HEK293 (cell line): Measurements from ENCODE around the gene DNAJC5.

Experiments used
- FEZF1 ChIP-seq: fragments of 450-650 bp; formaldehyde crosslinking; IDR thresholded peaks from 2 replicates; pipeline ENCODE4 v1.5.1; 2016; ENCODE audit warnings: missing biosample characterization, missing genetic modification characterization
- GLI4 ChIP-seq: fragments of 450-650 bp; formaldehyde crosslinking; IDR thresholded peaks from 2 replicates; pipeline ENCODE4 v1.5.1; 2016; ENCODE audit warnings: missing biosample characterization, missing genetic modification characterization
- KLF1 ChIP-seq: fragments of 450-650 bp; formaldehyde crosslinking; IDR thresholded peaks from 2 replicates; pipeline ENCODE4 v1.5.1; 2016; ENCODE audit warnings: missing biosample characterization, missing genetic modification characterization
- SCRT2 ChIP-seq: fragments of 450-650 bp; formaldehyde crosslinking; IDR thresholded peaks from 2 replicates; pipeline ENCODE4 v1.5.1; 2016; ENCODE audit warnings: missing biosample characterization, missing genetic modification characterization
- SP7 ChIP-seq: fragments of 450-650 bp; formaldehyde crosslinking; IDR thresholded peaks from 2 replicates; pipeline ENCODE4 v1.5.1; 2016; ENCODE audit warnings: missing biosample characterization, missing genetic modification characterization
- ZBTB1 ChIP-seq: fragments of 450-650 bp; formaldehyde crosslinking; IDR thresholded peaks from 2 replicates; pipeline ENCODE4 v1.5.1; 2016; ENCODE audit warnings: missing biosample characterization, missing genetic modification characterization
- ZBTB21 ChIP-seq: fragments of 450-650 bp; formaldehyde crosslinking; IDR thresholded peaks from 2 replicates; pipeline ENCODE4 v1.5.1; 2017; ENCODE audit warnings: missing biosample characterization, missing genetic modification characterization
- ZFHX2 ChIP-seq: fragments of 450-650 bp; formaldehyde crosslinking; conservative IDR thresholded peaks from 2 replicates; pipeline ENCODE4 v1.5.1; 2016; ENCODE audit warnings: missing biosample characterization, missing genetic modification characterization
- ZNF133 ChIP-seq: fragments of 450-650 bp; formaldehyde crosslinking; IDR thresholded peaks from 2 replicates; pipeline ENCODE4 v1.5.1; 2016; ENCODE audit warnings: missing biosample characterization, missing genetic modification characterization
- ZNF155 ChIP-seq: fragments of 450-650 bp; formaldehyde crosslinking; IDR thresholded peaks from 2 replicates; pipeline ENCODE4 v1.5.1; 2016; ENCODE audit warnings: missing biosample characterization, missing genetic modification characterization
- ZNF169 ChIP-seq: fragments of 450-650 bp; formaldehyde crosslinking; IDR thresholded peaks from 2 replicates; pipeline ENCODE4 v1.5.1; 2016; ENCODE audit warnings: missing biosample characterization, missing genetic modification characterization
- ZNF239 ChIP-seq: fragments of 450-650 bp; formaldehyde crosslinking; IDR thresholded peaks from 2 replicates; pipeline ENCODE4 v1.5.1; 2016; ENCODE audit warnings: missing biosample characterization, missing genetic modification characterization
- ZNF248 ChIP-seq: fragments of 450-650 bp; formaldehyde crosslinking; IDR thresholded peaks from 2 replicates; pipeline ENCODE4 v1.5.1; 2017; ENCODE audit warnings: missing biosample characterization, missing genetic modification characterization
- ZNF391 ChIP-seq: fragments of 450-650 bp; formaldehyde crosslinking; IDR thresholded peaks from 2 replicates; pipeline ENCODE4 v1.5.1; 2016; ENCODE audit warnings: low read depth, missing biosample characterization, missing genetic modification characterization, borderline replicate concordance
- ZNF404 ChIP-seq: fragments of 450-650 bp; formaldehyde crosslinking; IDR thresholded peaks from 2 replicates; pipeline ENCODE4 v1.5.1; 2017; ENCODE audit warnings: missing biosample characterization, missing genetic modification characterization
- ZNF501 ChIP-seq: fragments of 450-650 bp; formaldehyde crosslinking; IDR thresholded peaks from 2 replicates; pipeline ENCODE4 v1.5.1; 2016; ENCODE audit warnings: missing biosample characterization, missing genetic modification characterization
- ZNF560 ChIP-seq: fragments of 450-650 bp; formaldehyde crosslinking; IDR thresholded peaks from 2 replicates; pipeline ENCODE4 v1.5.1; 2017; ENCODE audit warnings: missing biosample characterization, missing genetic modification characterization, borderline replicate concordance
- ZNF707 ChIP-seq: fragments of 450-650 bp; formaldehyde crosslinking; IDR thresholded peaks from 2 replicates; pipeline ENCODE4 v1.5.1; 2016; ENCODE audit warnings: missing biosample characterization, missing genetic modification characterization
- ZNF76 ChIP-seq: fragments of 450-650 bp; formaldehyde crosslinking; IDR thresholded peaks from 2 replicates; pipeline ENCODE4; 2016; ENCODE audit warnings: low read depth, missing biosample characterization, missing genetic modification characterization, borderline replicate concordance
- ZNF830 ChIP-seq: fragments of 450-650 bp; IDR thresholded peaks from 2 replicates; pipeline ENCODE4 v1.5.0; 2018; ENCODE audit warnings: missing biosample characterization, missing genetic modification characterization, low read depth, mild to moderate bottlenecking, moderate library complexity
- ZNF843 ChIP-seq: fragments of 450-650 bp; formaldehyde crosslinking; IDR thresholded peaks from 2 replicates; pipeline ENCODE4 v1.5.1; 2016; ENCODE audit warnings: missing biosample characterization, missing genetic modification characterization
- TF ChIP-seq, protein P1 (sequence below): fragments of 450-650 bp; formaldehyde crosslinking; IDR thresholded peaks from 2 replicates; pipeline ENCODE4 v1.5.1; 2017; ENCODE audit warnings: missing biosample characterization, missing genetic modification characterization
- TF ChIP-seq, protein P2 (sequence below): fragments of 450-650 bp; formaldehyde crosslinking; IDR thresholded peaks from 2 replicates; pipeline ENCODE4 v1.5.1; 2017; ENCODE audit warnings: missing biosample characterization, missing genetic modification characterization
- TF ChIP-seq, protein P3 (sequence below): fragments of 450-650 bp; formaldehyde crosslinking; IDR thresholded peaks from 2 replicates; pipeline ENCODE4; 2016; ENCODE audit warnings: missing biosample characterization, missing genetic modification characterization
- TF ChIP-seq, protein P4 (sequence below): fragments of 450-650 bp; formaldehyde crosslinking; optimal IDR thresholded peaks from 2 replicates; pipeline ENCODE3; 2016; ENCODE audit warnings: missing biosample characterization, mild to moderate bottlenecking, missing genetic modification characterization
- TF ChIP-seq, protein P5 (sequence below): fragments of 450-650 bp; formaldehyde crosslinking; IDR thresholded peaks from 2 replicates; pipeline ENCODE4 v1.5.1; 2016; ENCODE audit warnings: missing biosample characterization, missing genetic modification characterization, borderline replicate concordance
- TF ChIP-seq, protein P6 (sequence below): fragments of 450-650 bp; formaldehyde crosslinking; IDR thresholded peaks from 2 replicates; pipeline ENCODE4 v1.5.1; 2016; ENCODE audit warnings: missing biosample characterization, missing genetic modification characterization

The DNAJC5 gene

DNA sequence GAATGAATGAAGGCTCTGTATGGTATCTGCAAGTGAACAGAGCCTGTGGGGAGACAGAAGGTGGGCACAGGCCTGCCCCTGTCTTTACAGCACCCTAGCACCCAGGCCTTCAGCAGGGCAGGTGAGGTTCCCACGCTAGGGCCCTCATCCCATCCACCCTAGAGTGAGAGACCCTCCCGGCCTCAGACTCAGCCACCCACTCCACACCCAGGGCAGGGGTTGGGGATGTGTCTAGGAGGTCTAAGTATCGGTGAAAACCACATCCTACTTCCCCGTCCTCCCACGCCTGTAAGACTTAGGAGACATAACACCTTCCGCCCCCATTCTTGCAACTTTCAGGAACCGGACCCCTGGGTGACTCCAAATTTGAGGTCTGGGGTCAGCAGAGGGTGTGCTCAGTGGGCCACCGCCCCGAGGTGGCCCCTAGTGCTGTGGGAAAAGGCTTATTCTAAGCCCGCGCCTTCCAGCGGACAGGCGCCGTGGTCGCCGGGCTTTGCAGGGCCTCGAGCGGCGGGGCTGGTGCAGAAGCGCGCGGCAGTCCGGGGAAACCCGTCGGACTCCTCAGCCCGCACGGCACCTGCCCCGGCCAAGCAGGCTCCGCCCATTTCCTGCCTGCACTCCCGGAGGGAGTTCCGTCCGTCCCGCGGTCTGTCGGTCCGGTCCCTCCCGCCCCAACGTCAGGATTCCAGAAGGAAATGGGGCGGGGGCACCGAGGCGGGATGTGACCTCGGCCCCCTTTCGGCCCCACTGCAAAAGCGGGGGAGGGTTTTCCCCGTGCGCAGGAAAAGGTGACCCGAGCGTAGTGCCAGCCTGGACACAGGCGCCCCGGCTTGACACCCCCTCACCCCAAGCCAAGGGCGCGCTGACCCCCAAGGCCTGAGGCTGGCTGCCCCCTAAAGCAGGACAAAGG is 83.6 kb downstream of the DNAJC5 start (continued):
- TF ChIP-seq KLF1 (tag by site-specific recombination) (0 out of 2 replicates have a peak, but pooled peaks have one; percentile 33), ZNF560 (tag by site-specific recombination) (no peak), ZBTB21 (tag by site-specific recombination) (no peak), FEZF1 (no peak), ZNF76 (0 out of 2 replicates have a peak, but pooled peaks have one; percentile 45), ZNF248 (tag by site-specific recombination) (no peak), SP7 (tag by site-specific recombination) (peak; percentile 45; the same call in 1 of the 2 replicates), ZFHX2 (tag by site-specific recombination) (peak; percentile 47), ZNF707 (no peak), ZNF391 (tag by site-specific recombination) (peak; percentile 49; the same call in 1 of the 2 replicates), GLI4 (no peak), ZNF155 (tag by site-specific recombination) (no peak), ZNF169 (tag by site-specific recombination) (no peak), ZNF404 (tag by site-specific recombination) (no peak), SCRT2 (no peak), ZNF843 (tag by site-specific recombination) (peak; percentile 26; the same call in 1 of the 2 replicates), ZBTB1 (no peak), ZNF830 (no peak), ZNF133 (no peak), ZNF501 (tag by site-specific recombination) (no peak), ZNF239 (no peak)
- TF ChIP-seq, protein P1, sequence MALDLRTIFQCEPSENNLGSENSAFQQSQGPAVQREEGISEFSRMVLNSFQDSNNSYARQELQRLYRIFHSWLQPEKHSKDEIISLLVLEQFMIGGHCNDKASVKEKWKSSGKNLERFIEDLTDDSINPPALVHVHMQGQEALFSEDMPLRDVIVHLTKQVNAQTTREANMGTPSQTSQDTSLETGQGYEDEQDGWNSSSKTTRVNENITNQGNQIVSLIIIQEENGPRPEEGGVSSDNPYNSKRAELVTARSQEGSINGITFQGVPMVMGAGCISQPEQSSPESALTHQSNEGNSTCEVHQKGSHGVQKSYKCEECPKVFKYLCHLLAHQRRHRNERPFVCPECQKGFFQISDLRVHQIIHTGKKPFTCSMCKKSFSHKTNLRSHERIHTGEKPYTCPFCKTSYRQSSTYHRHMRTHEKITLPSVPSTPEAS (tag by site-specific recombination): no peak
- TF ChIP-seq, protein P2, sequence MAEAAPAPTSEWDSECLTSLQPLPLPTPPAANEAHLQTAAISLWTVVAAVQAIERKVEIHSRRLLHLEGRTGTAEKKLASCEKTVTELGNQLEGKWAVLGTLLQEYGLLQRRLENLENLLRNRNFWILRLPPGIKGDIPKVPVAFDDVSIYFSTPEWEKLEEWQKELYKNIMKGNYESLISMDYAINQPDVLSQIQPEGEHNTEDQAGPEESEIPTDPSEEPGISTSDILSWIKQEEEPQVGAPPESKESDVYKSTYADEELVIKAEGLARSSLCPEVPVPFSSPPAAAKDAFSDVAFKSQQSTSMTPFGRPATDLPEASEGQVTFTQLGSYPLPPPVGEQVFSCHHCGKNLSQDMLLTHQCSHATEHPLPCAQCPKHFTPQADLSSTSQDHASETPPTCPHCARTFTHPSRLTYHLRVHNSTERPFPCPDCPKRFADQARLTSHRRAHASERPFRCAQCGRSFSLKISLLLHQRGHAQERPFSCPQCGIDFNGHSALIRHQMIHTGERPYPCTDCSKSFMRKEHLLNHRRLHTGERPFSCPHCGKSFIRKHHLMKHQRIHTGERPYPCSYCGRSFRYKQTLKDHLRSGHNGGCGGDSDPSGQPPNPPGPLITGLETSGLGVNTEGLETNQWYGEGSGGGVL (tag by site-specific recombination): 0 out of 2 replicates have a peak, but pooled peaks have one; percentile 29
- TF ChIP-seq, protein P3, sequence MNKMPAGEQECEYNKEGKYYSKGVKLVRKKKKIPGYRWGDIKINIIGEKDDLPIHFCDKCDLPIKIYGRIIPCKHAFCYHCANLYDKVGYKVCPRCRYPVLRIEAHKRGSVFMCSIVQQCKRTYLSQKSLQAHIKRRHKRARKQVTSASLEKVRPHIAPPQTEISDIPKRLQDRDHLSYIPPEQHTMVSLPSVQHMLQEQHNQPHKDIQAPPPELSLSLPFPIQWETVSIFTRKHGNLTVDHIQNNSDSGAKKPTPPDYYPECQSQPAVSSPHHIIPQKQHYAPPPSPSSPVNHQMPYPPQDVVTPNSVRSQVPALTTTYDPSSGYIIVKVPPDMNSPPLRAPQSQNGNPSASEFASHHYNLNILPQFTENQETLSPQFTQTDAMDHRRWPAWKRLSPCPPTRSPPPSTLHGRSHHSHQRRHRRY (tag by site-specific recombination): no peak
- TF ChIP-seq, protein P4, sequence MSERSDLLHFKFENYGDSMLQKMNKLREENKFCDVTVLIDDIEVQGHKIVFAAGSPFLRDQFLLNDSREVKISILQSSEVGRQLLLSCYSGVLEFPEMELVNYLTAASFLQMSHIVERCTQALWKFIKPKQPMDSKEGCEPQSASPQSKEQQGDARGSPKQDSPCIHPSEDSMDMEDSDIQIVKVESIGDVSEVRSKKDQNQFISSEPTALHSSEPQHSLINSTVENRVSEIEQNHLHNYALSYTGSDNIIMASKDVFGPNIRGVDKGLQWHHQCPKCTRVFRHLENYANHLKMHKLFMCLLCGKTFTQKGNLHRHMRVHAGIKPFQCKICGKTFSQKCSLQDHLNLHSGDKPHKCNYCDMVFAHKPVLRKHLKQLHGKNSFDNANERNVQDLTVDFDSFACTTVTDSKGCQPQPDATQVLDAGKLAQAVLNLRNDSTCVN: peak; percentile 71
- TF ChIP-seq, protein P5, sequence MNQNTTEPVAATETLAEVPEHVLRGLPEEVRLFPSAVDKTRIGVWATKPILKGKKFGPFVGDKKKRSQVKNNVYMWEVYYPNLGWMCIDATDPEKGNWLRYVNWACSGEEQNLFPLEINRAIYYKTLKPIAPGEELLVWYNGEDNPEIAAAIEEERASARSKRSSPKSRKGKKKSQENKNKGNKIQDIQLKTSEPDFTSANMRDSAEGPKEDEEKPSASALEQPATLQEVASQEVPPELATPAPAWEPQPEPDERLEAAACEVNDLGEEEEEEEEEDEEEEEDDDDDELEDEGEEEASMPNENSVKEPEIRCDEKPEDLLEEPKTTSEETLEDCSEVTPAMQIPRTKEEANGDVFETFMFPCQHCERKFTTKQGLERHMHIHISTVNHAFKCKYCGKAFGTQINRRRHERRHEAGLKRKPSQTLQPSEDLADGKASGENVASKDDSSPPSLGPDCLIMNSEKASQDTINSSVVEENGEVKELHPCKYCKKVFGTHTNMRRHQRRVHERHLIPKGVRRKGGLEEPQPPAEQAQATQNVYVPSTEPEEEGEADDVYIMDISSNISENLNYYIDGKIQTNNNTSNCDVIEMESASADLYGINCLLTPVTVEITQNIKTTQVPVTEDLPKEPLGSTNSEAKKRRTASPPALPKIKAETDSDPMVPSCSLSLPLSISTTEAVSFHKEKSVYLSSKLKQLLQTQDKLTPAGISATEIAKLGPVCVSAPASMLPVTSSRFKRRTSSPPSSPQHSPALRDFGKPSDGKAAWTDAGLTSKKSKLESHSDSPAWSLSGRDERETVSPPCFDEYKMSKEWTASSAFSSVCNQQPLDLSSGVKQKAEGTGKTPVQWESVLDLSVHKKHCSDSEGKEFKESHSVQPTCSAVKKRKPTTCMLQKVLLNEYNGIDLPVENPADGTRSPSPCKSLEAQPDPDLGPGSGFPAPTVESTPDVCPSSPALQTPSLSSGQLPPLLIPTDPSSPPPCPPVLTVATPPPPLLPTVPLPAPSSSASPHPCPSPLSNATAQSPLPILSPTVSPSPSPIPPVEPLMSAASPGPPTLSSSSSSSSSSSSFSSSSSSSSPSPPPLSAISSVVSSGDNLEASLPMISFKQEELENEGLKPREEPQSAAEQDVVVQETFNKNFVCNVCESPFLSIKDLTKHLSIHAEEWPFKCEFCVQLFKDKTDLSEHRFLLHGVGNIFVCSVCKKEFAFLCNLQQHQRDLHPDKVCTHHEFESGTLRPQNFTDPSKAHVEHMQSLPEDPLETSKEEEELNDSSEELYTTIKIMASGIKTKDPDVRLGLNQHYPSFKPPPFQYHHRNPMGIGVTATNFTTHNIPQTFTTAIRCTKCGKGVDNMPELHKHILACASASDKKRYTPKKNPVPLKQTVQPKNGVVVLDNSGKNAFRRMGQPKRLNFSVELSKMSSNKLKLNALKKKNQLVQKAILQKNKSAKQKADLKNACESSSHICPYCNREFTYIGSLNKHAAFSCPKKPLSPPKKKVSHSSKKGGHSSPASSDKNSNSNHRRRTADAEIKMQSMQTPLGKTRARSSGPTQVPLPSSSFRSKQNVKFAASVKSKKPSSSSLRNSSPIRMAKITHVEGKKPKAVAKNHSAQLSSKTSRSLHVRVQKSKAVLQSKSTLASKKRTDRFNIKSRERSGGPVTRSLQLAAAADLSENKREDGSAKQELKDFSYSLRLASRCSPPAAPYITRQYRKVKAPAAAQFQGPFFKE: no peak
- TF ChIP-seq, protein P6, sequence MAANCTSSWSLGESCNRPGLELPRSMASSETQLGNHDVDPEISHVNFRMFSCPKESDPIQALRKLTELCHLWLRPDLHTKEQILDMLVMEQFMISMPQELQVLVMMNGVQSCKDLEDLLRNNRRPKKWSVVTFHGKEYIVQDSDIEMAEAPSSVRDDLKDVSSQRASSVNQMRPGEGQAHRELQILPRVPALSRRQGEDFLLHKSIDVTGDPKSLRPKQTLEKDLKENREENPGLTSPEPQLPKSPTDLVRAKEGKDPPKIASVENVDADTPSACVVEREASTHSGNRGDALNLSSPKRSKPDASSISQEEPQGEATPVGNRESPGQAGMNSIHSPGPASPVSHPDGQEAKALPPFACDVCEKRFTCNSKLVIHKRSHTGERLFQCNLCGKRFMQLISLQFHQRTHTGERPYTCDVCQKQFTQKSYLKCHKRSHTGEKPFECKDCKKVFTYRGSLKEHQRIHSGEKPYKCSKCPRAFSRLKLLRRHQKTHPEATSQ (tag by site-specific recombination): no peak
